Nephron (organoid): ENCODE measurements around the gene ZBTB48.
A peak's percentile ranks its signal among the peaks of the same experiment; 100 is the strongest.

Source experiments
- H3K27ac Mint-ChIP-seq, 3 experiments: 2 replicates each; pipeline ENCODE4 v1.8.0; 2020; ENCODE audit warnings: mixed read lengths in 3 of 3, mild to moderate bottlenecking in 2 of 3, moderate library complexity in 1 of 3
- H3K27me3 Mint-ChIP-seq: 2 replicates; pipeline ENCODE4 v1.8.0; 2021; ENCODE audit warnings: low read depth, mild to moderate bottlenecking, moderate library complexity, mixed read lengths
- H3K36me3 Mint-ChIP-seq: 2 replicates; pipeline ENCODE4 v1.8.0; 2020; ENCODE audit warnings: low read depth, mixed read lengths
- H3K4me1 Mint-ChIP-seq: 2 replicates; pipeline ENCODE4 v1.8.0; 2020; ENCODE audit warnings: mixed read lengths
- H3K4me3 Mint-ChIP-seq, 3 experiments: 2 replicates each; pipeline ENCODE4 v1.8.0; 2020; ENCODE audit warnings: mild to moderate bottlenecking in 3 of 3, mixed read lengths in 3 of 3, moderate library complexity in 2 of 3
- H3K9me3 Mint-ChIP-seq: 2 replicates; pipeline ENCODE4 v1.8.0; 2020; ENCODE audit warnings: mixed read lengths
- TF ChIP-seq, protein P1 (sequence below), 3 experiments: fragments of 200-600 bp; sonication (generic); IDR thresholded peaks; one replicate each; pipeline ENCODE4 v1.5.0; 2021; ENCODE audit warnings: antibody characterized with exemption in 3 of 3; ENCODE audit not compliant: unreplicated experiment in 3 of 3

Gene ZBTB48

DNA sequence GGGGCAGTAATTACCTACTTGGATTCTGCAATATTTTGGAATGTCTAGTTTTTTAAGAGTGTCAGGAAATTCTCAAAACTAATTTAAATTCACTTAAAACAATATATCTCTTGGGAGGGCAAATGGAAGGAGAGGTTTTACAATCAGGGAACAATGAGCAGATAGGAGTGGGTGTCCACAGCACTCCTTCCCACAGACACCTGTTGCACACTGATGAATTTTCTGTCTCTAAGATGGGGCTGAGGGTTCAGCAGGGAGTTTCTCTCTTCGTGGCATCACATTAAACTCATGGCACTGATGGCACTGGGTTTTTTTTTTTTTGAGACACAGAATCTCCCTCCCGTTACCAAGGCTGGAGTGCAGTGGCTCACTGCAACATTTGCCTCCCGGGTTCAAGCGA, 39.3 kb downstream of the ZBTB48 start:
- TF ChIP-seq, protein P1, sequence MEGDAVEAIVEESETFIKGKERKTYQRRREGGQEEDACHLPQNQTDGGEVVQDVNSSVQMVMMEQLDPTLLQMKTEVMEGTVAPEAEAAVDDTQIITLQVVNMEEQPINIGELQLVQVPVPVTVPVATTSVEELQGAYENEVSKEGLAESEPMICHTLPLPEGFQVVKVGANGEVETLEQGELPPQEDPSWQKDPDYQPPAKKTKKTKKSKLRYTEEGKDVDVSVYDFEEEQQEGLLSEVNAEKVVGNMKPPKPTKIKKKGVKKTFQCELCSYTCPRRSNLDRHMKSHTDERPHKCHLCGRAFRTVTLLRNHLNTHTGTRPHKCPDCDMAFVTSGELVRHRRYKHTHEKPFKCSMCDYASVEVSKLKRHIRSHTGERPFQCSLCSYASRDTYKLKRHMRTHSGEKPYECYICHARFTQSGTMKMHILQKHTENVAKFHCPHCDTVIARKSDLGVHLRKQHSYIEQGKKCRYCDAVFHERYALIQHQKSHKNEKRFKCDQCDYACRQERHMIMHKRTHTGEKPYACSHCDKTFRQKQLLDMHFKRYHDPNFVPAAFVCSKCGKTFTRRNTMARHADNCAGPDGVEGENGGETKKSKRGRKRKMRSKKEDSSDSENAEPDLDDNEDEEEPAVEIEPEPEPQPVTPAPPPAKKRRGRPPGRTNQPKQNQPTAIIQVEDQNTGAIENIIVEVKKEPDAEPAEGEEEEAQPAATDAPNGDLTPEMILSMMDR (IDR thresholded peaks at IDR 0.05; ENCODE audit: unreplicated experiment in 3 of 3), result no peak
- H3K4me3 Mint-ChIP-seq, result peak overlapping the region in 1 of 3 experiments; percentile 35
- no peaks in the 10 kb centered on the region for H3K9me3 Mint-ChIP-seq
- H3K27ac Mint-ChIP-seq, result no peak overlapping the region
- H3K4me1 Mint-ChIP-seq, result peaks cover 17% of the 10 kb centered on the region
- H3K36me3 Mint-ChIP-seq, result peaks cover 47% of the 10 kb centered on the region
- H3K27me3 Mint-ChIP-seq, result no peaks in the 10 kb centered on the region

DNA sequence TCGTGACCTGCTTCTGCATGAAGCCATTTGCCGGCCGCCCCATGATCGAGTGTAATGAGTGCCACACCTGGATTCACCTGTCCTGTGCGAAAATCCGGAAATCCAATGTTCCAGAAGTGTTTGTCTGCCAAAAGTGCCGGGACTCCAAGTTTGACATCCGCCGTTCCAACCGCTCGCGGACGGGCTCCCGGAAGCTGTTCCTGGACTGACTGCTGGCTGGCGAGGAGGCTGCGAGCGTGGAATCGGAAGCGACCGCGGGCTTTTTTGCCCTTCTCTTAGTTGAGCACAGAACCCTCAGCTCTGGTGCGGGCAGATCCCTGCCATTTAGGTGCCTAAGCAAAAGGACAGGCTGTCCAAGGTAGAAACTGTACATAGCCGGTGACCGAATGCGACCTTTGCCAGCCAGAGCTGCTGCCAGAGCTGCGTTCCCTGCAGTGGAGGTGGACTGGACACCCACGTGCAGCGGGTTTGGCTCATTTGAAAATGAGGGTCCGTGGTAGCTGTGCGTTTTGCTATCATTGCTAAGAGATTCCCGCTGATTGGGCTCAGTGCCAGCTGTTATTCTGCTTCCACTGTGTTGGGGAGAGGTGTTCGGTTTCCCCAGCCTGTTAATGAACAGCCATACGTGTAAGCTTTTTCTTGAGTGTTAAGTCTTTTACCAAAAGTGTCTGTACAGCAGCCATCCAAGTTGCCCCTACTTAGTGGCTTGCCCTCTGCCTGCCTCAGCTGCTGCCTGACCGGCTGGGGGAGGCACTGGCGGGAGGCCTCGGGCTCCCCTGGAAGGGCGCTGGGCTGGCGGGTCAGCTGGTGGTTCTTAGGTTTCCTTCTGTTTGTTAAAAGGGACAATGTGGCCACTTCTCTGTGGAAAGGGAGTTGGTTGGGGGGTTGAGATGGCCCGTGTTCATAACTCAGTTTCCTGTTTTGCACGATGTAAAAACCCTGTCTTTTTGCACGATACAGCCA, 41.9 kb downstream of the ZBTB48 start:
- H3K4me1 Mint-ChIP-seq, result peaks cover 16% of the 10 kb centered on the region
- peaks cover 54% of the 10 kb centered on the region for H3K36me3 Mint-ChIP-seq
- TF ChIP-seq, protein P1 (IDR thresholded peaks at IDR 0.05; ENCODE audit: unreplicated experiment in 3 of 3), result no peak
- peak overlapping the region in 2 of 3 experiments; percentile 52 to 62 for H3K27ac Mint-ChIP-seq
- H3K9me3 Mint-ChIP-seq, result no peaks in the 10 kb centered on the region
- H3K4me3 Mint-ChIP-seq, result peak overlapping the region in 2 of 3 experiments; percentile 44 to 48
- no peaks in the 10 kb centered on the region for H3K27me3 Mint-ChIP-seq

DNA sequence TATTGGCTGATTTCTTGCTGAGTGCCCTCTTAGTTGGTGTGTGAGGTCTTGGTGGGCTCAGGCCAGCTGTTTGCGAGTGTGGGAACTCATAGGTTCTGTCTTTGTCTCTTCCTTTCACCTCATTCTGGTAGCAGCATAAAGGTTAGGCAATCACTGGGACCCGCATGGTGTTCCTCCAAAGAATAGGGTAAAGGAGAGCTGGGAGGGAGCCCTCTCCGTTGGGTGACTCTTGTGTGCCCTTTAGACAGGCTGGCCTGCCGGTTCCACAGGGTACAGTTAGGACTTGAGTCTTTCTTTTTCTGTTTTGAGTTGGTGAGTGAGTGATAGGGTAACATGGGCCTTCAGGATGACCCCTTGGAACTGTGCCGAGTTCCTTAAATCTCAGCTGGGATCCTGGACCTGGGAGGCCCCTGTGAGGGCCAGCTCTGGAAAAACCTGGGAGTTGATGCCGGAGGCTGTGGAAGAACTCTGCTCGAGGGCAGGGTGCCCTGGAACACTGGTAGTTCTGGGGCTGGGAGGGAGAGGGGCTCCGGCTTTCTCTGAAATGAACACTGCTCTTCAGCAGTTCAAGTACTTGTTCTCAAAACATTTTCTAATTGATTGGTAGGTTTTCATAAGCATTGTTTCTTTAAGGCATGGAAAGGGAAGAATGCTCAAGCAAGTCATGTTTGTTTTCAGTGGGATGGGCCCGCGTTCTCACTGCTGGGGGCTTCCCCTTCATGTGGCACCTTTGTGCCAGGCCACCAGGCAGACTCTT, 42.8 kb downstream of the ZBTB48 start:
- H3K9me3 Mint-ChIP-seq, result no peaks in the 10 kb centered on the region
- H3K4me1 Mint-ChIP-seq, result peaks cover 21% of the 10 kb centered on the region
- peak overlapping the region in 2 of 3 experiments; percentile 52 to 62 for H3K27ac Mint-ChIP-seq
- TF ChIP-seq, protein P1 (IDR thresholded peaks at IDR 0.05; ENCODE audit: unreplicated experiment in 3 of 3), result no peak
- peak overlapping the region; percentile 40 to 63 (median 44) for H3K4me3 Mint-ChIP-seq
- no peaks in the 10 kb centered on the region for H3K27me3 Mint-ChIP-seq
- H3K36me3 Mint-ChIP-seq, result peaks cover 55% of the 10 kb centered on the region

DNA sequence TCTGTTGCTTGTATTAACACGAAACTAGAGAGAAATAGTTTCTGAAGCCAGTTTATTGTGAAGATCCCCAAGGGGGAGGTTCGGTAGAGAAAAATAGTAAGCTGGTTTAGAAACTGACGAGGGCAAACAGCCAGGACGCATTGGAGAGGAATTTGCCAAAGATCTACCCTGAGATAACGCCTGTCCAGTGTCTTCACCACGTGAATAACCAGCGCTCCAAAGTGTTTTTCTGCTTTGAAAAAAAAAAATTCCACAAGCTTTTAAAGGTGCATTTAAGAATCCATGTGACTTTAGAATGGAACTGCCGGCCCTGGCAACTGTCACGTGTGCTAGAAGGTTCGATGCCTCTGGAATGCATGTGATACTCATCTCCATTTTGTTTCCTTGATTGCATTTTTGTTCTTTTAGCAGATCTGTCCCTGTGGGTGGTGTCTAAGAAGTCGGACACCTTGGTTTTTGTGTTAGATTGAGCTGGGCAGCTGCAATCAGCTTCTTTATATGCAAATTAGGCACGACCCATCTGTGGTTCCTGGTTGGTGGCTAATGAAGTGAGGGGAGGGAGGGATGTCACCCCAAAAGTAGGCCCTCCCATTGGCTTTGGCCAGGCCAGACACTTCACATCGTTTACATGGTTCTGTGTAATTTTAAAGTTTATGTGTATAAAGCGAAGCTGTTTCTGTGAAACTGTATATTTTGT, 43.6 kb downstream of the ZBTB48 start:
- Mint-ChIP-seq H3K27me3 (no peaks in the 10 kb centered on the region), H3K36me3 (peaks cover 59% of the 10 kb centered on the region)

More for the DNA sequence above, 43.6 kb downstream of the ZBTB48 start:
- Mint-ChIP-seq H3K4me1 (peaks cover 26% of the 10 kb centered on the region), H3K27ac (peak overlapping the region; percentile 17 to 69 (median 62)), H3K9me3 (no peaks in the 10 kb centered on the region), H3K4me3 (peak overlapping the region; percentile 50 to 63 (median 57))
- TF ChIP-seq, protein P1 (IDR thresholded peaks at IDR 0.05; ENCODE audit: unreplicated experiment in 3 of 3), result no peak
